Mucosa of descending colon (tissue), 3 donors: ENCODE measurements around the gene SLC3A2. TPM values are rescaled to one million over a fixed set of nuclear protein-coding genes. Genes with fewer than 3 reads are reported as not detected.

Experiments used
- total RNA-seq, 3 donors: library from RNA; stranded (reverse); fragmentation: NEBNext Ultra II Directional in 2 of 3; extraction: Animal tissue kit (Norgen Biotek cat#: 25700) in 2 of 3; gene quantifications; one replicate each; pipeline versions ENCODE4 v1.2.1 to v1.2.4, GENCODE V29; 2021 to 2023
- donor health status: DM: no; HTN: no; CAD: no; lungs with moderate emphysema.
- donor health status: DM: no; HTN: no; CAD: no.
- donor health status: DM: no; HTN: yes; CAD: no.

Gene SLC3A2
- total RNA-seq, 3 donors from 2014 or later: 116 to 127 (median 124) TPM

Other genes with a start within 250 kb of the SLC3A2 start
- gene GANAB, start 234.3 kb upstream of the SLC3A2 start, total RNA-seq: 100 to 1,000 TPM; 202 to 232 (median 223) TPM
- gene INTS5, start 227.6 kb upstream of the SLC3A2 start, total RNA-seq: 10 to 100 TPM; 15.4 to 17.6 (median 16.7) TPM
- gene C11orf98, start 215.7 kb upstream of the SLC3A2 start, total RNA-seq: 10 to 100 TPM; 39.7 to 54.2 (median 53.1) TPM
- gene CSKMT, start 215.6 kb upstream of the SLC3A2 start, total RNA-seq: 10 to 100 TPM; 11.6 to 18.6 (median 13.3) TPM
- gene UQCC3, start 209.2 kb upstream of the SLC3A2 start, total RNA-seq: 10 to 100 TPM in 2 of 3 donors, 1 to 10 TPM in 1; 9.0 to 12.1 (median 10.8) TPM
- gene LBHD1, start 208.6 kb upstream of the SLC3A2 start, total RNA-seq: 10 to 100 TPM in 2 of 3 donors, 1 to 10 TPM in 1; 7.4 to 10.6 (median 10.6) TPM
- gene UBXN1, start 201.8 kb upstream of the SLC3A2 start, total RNA-seq: 100 to 1,000 TPM in 1 of 3 donors, 10 to 100 TPM in 2; 79.2 to 138 (median 87.3) TPM
- gene LRRN4CL, start 191.4 kb upstream of the SLC3A2 start, total RNA-seq: 10 to 100 TPM in 1 of 3 donors, 1 to 10 TPM in 2; 1.2 to 11.5 (median 5.6) TPM
- 10 to 100 TPM; 59.0 to 63.4 (median 61.0) TPM for gene BSCL2, start 173.5 kb upstream of the SLC3A2 start, total RNA-seq
- 1 to 10 TPM in 1 of 3 donors, under 1 TPM in 2; 0.35 to 5.2 (median 0.92) TPM for gene GNG3, start 173.2 kb upstream of the SLC3A2 start, total RNA-seq
- 10 to 100 TPM; 53.0 to 70.3 (median 58.6) TPM for gene HNRNPUL2, start 153.4 kb upstream of the SLC3A2 start, total RNA-seq
- gene TTC9C, start 152.4 kb upstream of the SLC3A2 start, total RNA-seq: 10 to 100 TPM; 27.7 to 31.8 (median 29.3) TPM
- 10 to 100 TPM; 10.9 to 15.6 (median 13.0) TPM for gene ZBTB3, start 126.7 kb upstream of the SLC3A2 start, total RNA-seq
- 10 to 100 TPM; 39.4 to 49.6 (median 41.5) TPM for gene POLR2G, start 119.3 kb upstream of the SLC3A2 start, total RNA-seq
- 10 to 100 TPM; 17.0 to 23.5 (median 17.1) TPM for gene TAF6L, start 109.5 kb upstream of the SLC3A2 start, total RNA-seq
- 10 to 100 TPM; 39.8 to 62.2 (median 54.0) TPM for gene TMEM179B, start 93.5 kb upstream of the SLC3A2 start, total RNA-seq
- 10 to 100 TPM; 12.8 to 16.6 (median 14.8) TPM for gene TMEM223, start 88.9 kb upstream of the SLC3A2 start, total RNA-seq
- gene NXF1, start 75.5 kb upstream of the SLC3A2 start, total RNA-seq: 100 to 1,000 TPM in 1 of 3 donors, 10 to 100 TPM in 2; 46.7 to 103 (median 55.0) TPM
- gene STX5, start 48.8 kb upstream of the SLC3A2 start, total RNA-seq: 10 to 100 TPM; 38.7 to 44.3 (median 41.7) TPM
- not detected for gene TEX54, start 48.1 kb upstream of the SLC3A2 start, total RNA-seq
- 10 to 100 TPM; 35.0 to 42.4 (median 38.8) TPM for gene WDR74, start 41.3 kb upstream of the SLC3A2 start, total RNA-seq
- 1 to 10 TPM in 1 of 3 donors, under 1 TPM in 2; 0.89 to 1.4 (median 0.96) TPM for gene CHRM1, start 40.5 kb downstream of the SLC3A2 start, total RNA-seq
- not detected for gene SLC22A6, start 104.1 kb downstream of the SLC3A2 start, total RNA-seq
- gene SLC22A8, start 134.9 kb downstream of the SLC3A2 start, total RNA-seq: not detected